T47D (cell line): Measurements from ENCODE around the gene ZFHX2.

Source experiments
- DNase-seq, 2 experiments: peaks; one replicate each; pipeline versions ENCODE4 v3.0.0 to v3.0.0-alpha.2; 2011 to 2012; ENCODE audit warnings: low read depth in 1 of 2, low spot score in 1 of 2
- JUND ChIP-seq: IDR thresholded peaks from 2 replicates; pipeline ENCODE4 v1.6.1; 2012; ENCODE audit warnings: low read depth
- in situ Hi-C: cut with HindIII; loops from 2 replicates; pipeline ENCODE4 v1.10.0; 2016; ENCODE audit warnings: low sequenced_read_pairs, low pct_unique_long_range_greater_than_20kb

The ZFHX2 gene

DNA sequence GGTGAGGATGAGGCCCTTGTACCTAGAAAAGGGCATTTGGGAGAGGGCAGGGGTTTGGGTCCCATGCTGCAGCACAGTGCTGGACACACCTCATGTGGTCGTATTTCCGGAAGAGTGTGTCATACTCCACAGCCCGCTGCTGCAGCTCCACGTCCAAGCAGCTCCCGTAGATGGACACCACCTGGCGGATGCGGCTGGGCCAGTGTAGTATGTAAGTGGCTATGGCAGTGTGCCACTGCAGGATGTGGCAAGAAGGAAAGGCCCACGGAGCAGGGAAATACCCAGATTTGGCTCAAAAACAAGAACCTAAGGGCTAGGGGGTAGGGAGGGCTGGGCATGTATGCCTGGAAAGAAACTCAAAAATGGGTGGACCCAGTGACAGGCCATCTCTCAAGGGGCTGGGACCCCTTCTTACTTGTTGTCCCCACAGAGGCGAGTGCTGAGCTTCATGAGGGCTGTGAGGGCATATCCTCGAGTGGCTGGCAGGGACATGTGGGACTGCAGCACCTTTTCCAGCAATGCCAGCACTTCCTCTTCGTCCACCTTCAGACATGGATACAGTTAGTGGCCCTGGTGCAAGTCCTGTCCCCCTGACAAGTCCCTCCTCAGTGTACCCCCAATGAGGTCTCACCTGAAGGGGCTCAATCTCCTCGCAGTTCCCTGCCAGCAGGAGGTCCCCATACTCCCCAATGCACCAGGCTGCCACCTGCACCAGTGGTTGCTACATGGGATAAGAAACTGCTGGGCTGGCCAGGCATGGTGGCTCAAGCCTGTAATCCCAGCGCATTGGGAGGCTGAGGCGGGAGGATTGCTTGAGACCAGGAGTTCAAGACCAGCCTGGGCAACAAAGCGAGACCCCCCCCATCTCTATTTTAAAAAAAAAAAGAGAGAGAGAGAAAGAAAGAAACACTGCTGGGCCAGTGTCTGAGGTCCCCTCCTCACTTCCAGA is 10.6 kb upstream of the ZFHX2 start:
- DNase-seq, result no peak
- in situ Hi-C loops, result no loop called here
- TF ChIP-seq JUND, result no peak

DNA sequence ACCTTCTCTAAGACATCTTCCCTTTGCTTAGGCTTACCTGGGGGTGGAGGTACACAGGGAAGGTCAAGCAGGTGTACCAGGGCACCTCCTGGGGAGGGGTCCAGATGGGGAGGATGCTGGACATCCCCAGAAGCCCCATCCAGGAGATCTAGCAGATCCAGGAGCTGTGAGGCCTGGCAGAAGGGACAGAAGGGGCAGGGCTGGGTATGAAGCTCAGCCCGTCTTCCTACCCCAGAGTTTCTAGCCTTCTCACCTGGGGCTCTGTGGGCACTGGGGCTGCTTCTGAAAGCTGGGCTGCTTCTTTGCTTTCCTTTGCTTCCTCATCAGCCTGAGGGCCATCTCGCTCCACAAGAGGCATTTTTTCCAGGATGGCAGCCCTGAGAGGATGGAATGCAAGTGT is 9.7 kb upstream of the ZFHX2 start:
- in situ Hi-C loops, result no loop called here
- no peak for DNase-seq
- TF ChIP-seq JUND, result no peak

DNA sequence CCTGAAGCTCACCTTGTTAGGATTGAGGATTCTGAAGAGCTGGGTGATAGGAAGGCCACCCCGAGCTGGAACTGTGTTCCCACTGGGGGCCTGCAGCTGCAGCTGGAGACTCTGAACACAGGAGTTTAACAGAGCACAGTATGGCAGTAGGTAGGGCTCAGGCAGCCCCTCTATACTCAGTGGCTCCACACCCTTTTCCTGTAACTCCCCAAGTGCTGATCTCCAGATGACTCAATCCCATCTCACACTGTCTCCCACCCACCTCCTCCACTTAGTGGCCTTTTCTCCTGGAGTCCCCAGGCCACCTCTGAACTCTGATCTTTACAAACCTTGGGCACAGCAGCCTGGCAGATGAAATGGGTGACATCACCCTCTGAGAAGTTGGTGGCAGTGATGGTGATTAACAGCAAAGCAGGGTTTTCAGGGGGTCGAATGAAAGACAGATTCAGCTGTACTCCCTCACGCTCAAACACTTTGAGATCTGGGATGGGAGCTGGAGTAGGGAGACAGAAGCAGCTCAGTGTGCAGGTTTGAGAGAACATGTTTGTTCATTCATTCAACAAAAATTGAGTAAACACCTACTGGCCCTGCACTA is 8.5 kb upstream of the ZFHX2 start:
- in situ Hi-C loops, result no loop called here
- no peak for DNase-seq
- TF ChIP-seq JUND, result no peak

DNA sequence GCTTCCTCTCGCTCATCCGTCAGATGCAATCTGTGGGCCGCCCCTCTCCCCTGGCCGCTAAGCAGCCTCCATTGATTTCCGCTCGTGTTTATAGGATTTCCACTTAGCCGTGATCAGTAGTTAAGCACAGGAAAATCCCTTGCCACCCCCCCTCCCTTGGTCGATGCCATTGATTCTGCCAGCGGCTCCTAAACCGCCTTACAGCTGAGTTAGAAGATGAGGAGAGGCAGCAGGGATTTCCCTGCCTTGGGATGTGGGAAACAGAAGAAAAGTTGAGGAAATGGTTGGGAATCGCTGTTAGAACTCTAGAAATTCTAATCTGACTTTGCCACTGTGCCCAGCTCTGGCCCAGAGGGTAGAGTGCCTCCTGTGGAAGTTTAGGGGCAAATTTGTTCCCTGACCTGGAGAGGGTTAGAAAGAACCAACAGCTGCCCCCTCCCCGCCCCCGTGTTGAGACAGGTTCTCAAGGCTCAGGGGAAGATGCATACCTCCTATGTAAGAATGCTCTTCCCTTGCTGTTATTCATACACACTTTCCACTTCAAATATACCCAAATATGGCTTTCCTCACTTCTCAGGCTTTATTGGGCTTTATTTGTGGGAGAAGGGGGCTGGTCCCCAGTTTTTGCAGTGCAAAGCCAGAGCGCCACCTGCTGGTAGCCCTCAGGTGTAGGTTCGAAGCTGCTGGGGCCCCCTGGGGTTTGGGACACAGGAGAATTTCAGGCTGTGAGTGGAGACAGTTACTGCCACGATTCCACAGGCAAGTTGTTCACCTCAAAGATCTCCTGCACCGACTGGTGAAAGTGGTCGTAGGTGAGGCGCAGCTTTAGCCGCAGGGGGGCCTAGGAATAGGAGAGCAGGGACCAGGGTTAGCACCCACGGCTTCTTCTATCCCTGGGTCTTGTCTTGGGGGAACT is 7.7 kb upstream of the ZFHX2 start:
- in situ Hi-C loops, result no loop called here
- no peak for TF ChIP-seq JUND
- peak in 1 of 2 experiments; percentile 49 for DNase-seq

DNA sequence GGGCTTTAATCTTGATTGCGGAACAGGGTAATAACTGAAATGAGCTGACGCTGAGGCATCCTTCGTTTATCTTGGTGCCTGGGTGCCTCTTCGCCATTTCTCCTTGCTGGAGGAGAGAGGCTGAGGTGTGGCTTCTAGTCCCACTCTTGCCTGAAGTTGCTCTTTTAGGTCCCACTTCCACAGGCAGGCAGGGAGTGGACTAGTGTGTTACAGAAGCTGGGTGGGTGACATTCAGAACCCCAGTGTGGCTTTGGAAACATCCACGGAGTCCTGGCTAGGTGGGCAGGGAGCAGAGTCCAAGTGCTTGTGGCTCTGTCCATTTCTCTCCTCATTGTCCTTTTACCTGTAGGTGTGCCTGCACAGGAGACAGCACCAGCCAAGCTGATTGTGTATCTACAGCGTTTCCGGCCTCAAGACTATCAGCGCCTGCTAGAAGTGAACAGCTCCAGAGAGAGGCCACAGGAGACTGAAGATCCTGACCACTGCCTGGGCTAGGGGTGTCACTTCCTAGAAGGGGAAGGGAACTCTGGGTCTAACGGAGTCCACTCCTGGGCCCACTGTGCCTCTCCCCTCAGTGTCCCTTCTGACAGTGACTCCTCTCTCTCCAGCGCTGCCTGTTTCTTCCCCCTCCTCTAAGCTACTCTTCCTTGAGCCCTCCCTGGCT is 6.9 kb upstream of the ZFHX2 start:
- DNase-seq, result no peak
- TF ChIP-seq JUND, result no peak
- in situ Hi-C loops, result no loop called here

DNA sequence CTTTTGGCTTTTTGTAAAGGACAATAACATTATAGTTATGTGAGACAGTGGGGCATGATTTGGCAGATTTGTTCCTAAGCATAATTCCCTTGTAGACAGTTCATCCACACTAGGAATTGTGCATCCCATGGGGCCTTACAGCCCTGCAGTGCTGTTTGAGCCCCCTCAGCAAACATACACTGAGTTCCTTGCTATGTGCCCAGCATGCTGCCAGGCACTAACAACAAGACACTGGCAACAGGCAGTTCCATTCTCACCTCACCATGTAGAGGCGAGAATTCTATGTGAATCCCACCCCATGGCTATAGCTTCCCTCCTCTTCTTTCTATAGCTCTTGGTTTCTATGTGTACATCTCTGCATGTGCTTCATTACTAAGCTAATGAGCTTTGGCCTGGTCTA is 6.4 kb upstream of the ZFHX2 start:
- TF ChIP-seq JUND, result no peak
- in situ Hi-C loops, result no loop called here
- DNase-seq, result no peak

DNA sequence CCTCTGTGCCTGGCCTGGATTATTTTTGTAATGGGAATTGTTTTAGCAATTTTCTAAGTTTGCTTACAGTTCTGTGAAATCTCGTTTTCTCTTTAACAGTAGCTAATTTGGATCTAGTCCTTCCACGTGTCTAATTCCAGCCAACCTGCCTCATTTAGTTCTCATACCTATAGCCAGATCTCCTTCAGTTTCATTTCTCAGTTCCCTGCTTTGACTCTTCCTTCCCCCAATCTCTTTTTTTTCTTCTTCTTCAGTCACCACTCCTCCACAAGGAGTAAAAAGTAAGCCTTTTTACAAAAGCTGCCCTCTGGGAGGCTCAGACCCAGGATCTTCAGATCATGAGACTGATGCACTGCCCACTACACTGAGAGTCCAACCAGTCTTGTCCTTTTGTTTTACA is 6.0 kb upstream of the ZFHX2 start:
- DNase-seq, result no peak
- TF ChIP-seq JUND, result no peak
- in situ Hi-C loops, result no loop called here

DNA sequence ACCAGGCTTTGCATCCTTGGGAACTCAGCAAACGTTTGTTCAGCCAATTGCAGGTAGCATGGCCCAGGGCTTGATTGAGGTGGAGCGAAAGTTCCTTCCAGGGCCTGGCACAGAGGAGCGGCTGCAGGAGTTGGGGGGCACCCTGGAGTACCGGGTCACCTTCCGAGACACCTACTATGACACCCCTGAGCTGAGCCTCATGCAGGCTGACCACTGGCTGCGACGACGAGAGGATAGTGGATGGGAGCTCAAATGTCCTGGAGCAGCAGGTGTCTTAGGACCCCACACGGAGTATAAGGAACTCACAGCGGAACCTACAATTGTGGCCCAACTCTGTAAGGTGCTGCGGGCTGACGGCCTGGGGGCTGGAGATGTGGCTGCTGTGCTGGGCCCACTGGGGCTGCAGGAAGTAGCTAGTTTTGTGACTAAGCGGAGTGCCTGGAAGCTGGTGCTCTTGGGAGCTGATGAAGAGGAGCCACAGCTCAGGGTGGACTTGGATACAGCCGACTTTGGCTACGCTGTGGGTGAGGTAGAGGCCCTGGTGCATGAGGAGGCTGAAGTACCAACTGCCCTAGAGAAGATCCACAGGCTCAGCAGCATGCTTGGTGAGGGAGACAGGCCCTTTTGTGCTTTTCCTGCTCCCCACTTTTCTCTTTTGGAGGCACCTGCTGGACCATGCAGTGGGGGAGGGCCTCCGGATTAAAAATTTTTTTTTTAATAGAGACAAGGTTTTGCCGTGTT is 5.3 kb upstream of the ZFHX2 start:
- in situ Hi-C loops, result no loop called here
- no peak for DNase-seq
- TF ChIP-seq JUND, result no peak

DNA sequence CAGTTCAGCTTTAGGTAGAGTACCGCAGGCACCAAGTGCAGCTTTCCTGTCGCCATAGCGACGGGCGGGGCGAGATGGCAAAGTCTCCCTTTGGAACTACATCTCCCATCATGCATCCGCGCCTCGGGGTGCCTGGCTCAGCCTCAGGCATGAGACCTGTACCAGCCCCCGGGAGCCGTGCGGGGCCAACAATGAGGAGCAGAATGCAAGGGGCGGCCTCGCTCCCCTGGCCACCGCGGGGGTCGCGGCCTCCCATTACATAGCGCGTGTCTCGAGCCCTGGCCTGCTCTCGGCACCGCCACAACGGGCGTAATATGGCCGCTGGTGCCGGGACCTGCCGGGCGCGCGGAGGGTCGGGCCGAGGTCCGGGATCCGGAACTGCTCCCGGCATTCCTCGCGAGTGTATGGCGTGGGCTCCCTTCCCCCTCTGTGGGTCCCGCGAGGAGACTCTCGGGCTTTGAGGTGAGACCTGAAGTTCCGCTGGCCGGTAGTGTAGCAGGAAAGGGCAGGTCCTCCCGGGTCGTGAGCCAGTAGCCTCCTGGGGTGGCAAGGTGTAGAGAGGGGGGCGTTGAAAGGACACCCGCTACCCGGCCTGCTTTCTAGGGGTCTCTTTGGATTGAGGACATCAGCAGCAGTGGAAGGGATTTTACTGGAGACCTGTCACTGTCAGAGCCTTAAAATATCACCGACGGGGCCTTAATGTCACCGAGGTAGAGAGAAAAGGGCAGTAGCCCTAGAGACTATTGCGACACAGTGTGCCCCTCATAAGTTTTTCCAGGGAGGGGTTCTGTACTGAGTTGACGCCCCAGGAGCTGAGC is 4.5 kb upstream of the ZFHX2 start, which contains the start of gene THTPA:
THTPA (plus strand) TSS at position 390 of the 818 bp plus-strand sequence. CDS start 487 bp downstream, outside the sequence.
- TF ChIP-seq JUND, result no peak
- in situ Hi-C loops, result no loop called here
- DNase-seq, result peak; percentile 71 to 89

DNA sequence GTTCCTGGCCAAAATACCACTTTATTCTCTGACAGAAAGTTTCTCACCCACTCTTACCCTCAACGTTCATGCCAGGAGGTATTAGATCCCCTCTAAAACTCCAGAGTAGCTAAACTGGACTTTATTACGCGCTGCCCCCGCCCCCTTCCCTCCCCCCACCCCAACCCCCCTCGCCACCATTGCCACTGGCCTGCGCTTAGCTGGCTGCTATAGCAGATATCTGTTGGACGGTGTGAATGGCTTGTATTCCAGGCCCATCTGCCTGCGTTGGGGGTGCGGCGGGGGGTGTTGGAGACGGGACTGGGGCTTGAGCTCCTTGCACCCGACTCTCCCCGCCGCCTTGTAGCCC is 3.9 kb upstream of the ZFHX2 start:
- in situ Hi-C loops, result no loop called here
- TF ChIP-seq JUND, result no peak
- no peak for DNase-seq

DNA sequence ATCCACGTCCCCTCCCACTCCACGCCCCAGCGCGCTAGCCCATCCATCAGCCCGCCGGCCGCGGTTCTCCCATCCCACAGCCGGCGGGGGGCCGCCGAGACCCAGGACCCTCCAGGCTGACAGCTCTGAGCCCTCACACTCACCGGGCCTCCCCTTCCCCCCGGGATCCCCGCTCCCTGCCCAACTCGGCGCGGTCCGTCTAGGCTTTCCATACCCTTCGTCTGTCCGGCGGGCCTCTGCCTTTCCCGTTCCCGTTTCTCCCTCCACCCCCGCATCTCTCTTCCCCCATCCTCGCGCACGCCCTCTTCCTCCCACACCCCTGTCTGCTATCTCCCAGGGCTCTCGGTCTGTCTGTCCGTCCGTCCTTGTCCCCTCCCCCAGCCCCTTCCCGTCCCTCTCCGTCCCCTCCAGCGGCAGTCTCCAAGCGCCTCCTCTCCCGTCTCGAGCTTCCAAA is 726 bp downstream of the ZFHX2 start:
- no peak for TF ChIP-seq JUND
- in situ Hi-C loops, result no loop called here
- no peak for DNase-seq
